GM12875 (cell line): ENCODE data around the gene CS.

Experiments used
- H3K4me3 ChIP-seq: one replicate; pipeline ENCODE4 v1.5.1; 2011; ENCODE audit warnings: low read depth, low read length, control low read depth
- CTCF ChIP-seq: IDR thresholded peaks from 2 replicates; pipeline ENCODE4 v1.5.1; 2011; ENCODE audit warnings: low read depth, mild to moderate bottlenecking, control low read depth, inconsistent platforms, low read length, moderate library complexity, borderline replicate concordance; ENCODE audit not compliant: insufficient read depth

CS gene

GRCh38 chr12:56258820-56259183 lies 41.3 kb downstream of the CS start:
- no peak for TF ChIP-seq CTCF
- H3K4me3 ChIP-seq = peak overlapping the region; percentile 70

GRCh38 chr12:56258068-56258819 lies 41.9 kb downstream of the CS start, which contains the start of gene ANKRD52:
TSS of gene ANKRD52 (minus strand) at chr12:56258384. CDS start at chr12:56258269, 115 bp downstream.
- TF ChIP-seq CTCF = peak; percentile 87
- peak within 1 kb of the TSS; percentile 84 for H3K4me3 ChIP-seq

- peak overlapping the region; percentile 84 for H3K4me3 ChIP-seq
- no peak for TF ChIP-seq CTCF
Measured at GRCh38 chr12:56257491-56258067, 42.6 kb downstream of the CS start.

- TF ChIP-seq CTCF = no peak
Measured at GRCh38 chr12:56257071-56257470, 43.1 kb downstream of the CS start.

GRCh38 chr12:56256326-56256960 lies 43.7 kb downstream of the CS start:
- no peak overlapping the region for H3K4me3 ChIP-seq

More at GRCh38 chr12:56257071-56257470, 43.1 kb downstream of the CS start:
- H3K4me3 ChIP-seq = peak overlapping the region; percentile 84

GRCh38 chr12:56255671-56256070 lies 44.5 kb downstream of the CS start:
- no peak for TF ChIP-seq CTCF
- H3K4me3 ChIP-seq = no peak overlapping the region

More at GRCh38 chr12:56256326-56256960, 43.7 kb downstream of the CS start:
- 0 out of 2 replicates have a peak, but pooled peaks have one; percentile 3 for TF ChIP-seq CTCF
